NCI-H1048 (cell line): ENCODE measurements around the gene SSH2.
"Not testable (repeated sequence)": the region's sequence is repeated elsewhere in the genome, so short reads cannot be mapped to it uniquely, and the experiment has no call there.

Experiments
- DNase-seq: peaks from one replicate; lab custom pipeline; 2025; lab: John Stamatoyannopoulos, UW

The SSH2 gene

GRCh38 chr17:29837531-29837930 lies 92.5 kb downstream of the SSH2 start:
- no peak for DNase-seq

- DNase-seq, result no peak
These were observed 93.4 kb downstream of the SSH2 start for GRCh38 chr17:29836643-29837042.

GRCh38 chr17:29835435-29836351 lies 94.3 kb downstream of the SSH2 start:
- peak; percentile 55 for DNase-seq

GRCh38 chr17:29833801-29834200 lies 96.2 kb downstream of the SSH2 start:
- DNase-seq, result no peak

- no peak for DNase-seq
These were observed 101.2 kb downstream of the SSH2 start for GRCh38 chr17:29828676-29829284.

GRCh38 chr17:29827179-29827578 lies 102.8 kb downstream of the SSH2 start:
- DNase-seq, result no peak

GRCh38 chr17:29826114-29826692 lies 103.8 kb downstream of the SSH2 start:
- no peak for DNase-seq

- DNase-seq, result no peak
These were observed 104.4 kb downstream of the SSH2 start for GRCh38 chr17:29825604-29826003.

- DNase-seq, result no peak
These were observed 108.1 kb downstream of the SSH2 start for GRCh38 chr17:29821897-29822296.

GRCh38 chr17:29820425-29820824 lies 109.6 kb downstream of the SSH2 start:
- DNase-seq, result no peak

GRCh38 chr17:29807520-29808361 lies 122.3 kb downstream of the SSH2 start:
- DNase-seq, result no peak

GRCh38 chr17:29802246-29802645 lies 127.8 kb downstream of the SSH2 start:
- DNase-seq, result no peak

GRCh38 chr17:29800457-29800856 lies 129.6 kb downstream of the SSH2 start:
- no peak for DNase-seq

GRCh38 chr17:29796652-29797051 lies 133.4 kb downstream of the SSH2 start:
- DNase-seq, result no peak

GRCh38 chr17:29793501-29793900 lies 136.5 kb downstream of the SSH2 start:
- DNase-seq, result no peak

- no peak for DNase-seq
These were observed 138.5 kb downstream of the SSH2 start for GRCh38 chr17:29791336-29792080.

GRCh38 chr17:29789196-29790170 lies 140.5 kb downstream of the SSH2 start:
- DNase-seq, result no peak

GRCh38 chr17:29787995-29788394 lies 142.0 kb downstream of the SSH2 start:
- DNase-seq, result no peak

- DNase-seq, result no peak
These were observed 147.1 kb downstream of the SSH2 start for GRCh38 chr17:29782917-29783316.

GRCh38 chr17:29779812-29780190 lies 150.2 kb downstream of the SSH2 start:
- DNase-seq, result not testable (repeated sequence)
